HepG2 (cell line): Measurements from ENCODE around the gene MDP1. TPM values are rescaled to one million over a fixed set of nuclear protein-coding genes. Genes with fewer than 3 reads are reported as not detected.

Source experiments
- CHD2 ChIP-seq: IDR thresholded peaks from 2 replicates; pipeline ENCODE4 v1.6.1; 2011; ENCODE audit warnings: low read depth, low read length, improper control_type of control experiment
- EEA1 ChIP-seq: sonication (generic); formaldehyde crosslinking; IDR thresholded peaks from 2 replicates; pipeline ENCODE4 v1.5.1; 2020; ENCODE audit warnings: mild to moderate bottlenecking, missing genetic modification reagents, borderline replicate concordance
- ETV5 ChIP-seq: IDR thresholded peaks from 2 replicates; pipeline ENCODE4 v1.6.1; 2018; ENCODE audit warnings: missing biosample characterization, missing genetic modification reagents, inconsistent platforms, borderline replicate concordance
- HNF4A ChIP-seq: sonication (generic); formaldehyde crosslinking; IDR thresholded peaks from 2 replicates; pipeline ENCODE4 v1.4.0; 2020; ENCODE audit warnings: missing genetic modification reagents
- RCOR2 ChIP-seq: IDR thresholded peaks from 2 replicates; pipeline ENCODE4 v1.6.1; 2016; ENCODE audit warnings: missing biosample characterization, missing genetic modification reagents
- RXRB ChIP-seq: IDR thresholded peaks from 2 replicates; pipeline ENCODE4 v1.6.1; 2016; ENCODE audit warnings: borderline replicate concordance, missing genetic modification reagents, missing compliant biosample characterization
- SMC3 ChIP-seq: IDR thresholded peaks from 2 replicates; pipeline ENCODE4 v1.6.1; 2011; ENCODE audit warnings: low read length, improper control_type of control experiment
- SOX5 ChIP-seq: IDR thresholded peaks from 2 replicates; pipeline ENCODE4 v1.6.1; 2016; ENCODE audit warnings: borderline replicate concordance
- ZFP1 ChIP-seq: IDR thresholded peaks from 2 replicates; pipeline ENCODE4 v1.6.1; 2016
- ZFP36 ChIP-seq: fragments of 150-350 bp; IDR thresholded peaks from 2 replicates; pipeline ENCODE4 v1.6.1; 2018; ENCODE audit warnings: borderline replicate concordance, low read length, low read depth; ENCODE audit not compliant: partially characterized antibody
- ZFX ChIP-seq: sonication (generic); formaldehyde crosslinking; IDR thresholded peaks from 2 replicates; pipeline ENCODE4 v1.4.0; 2020; ENCODE audit warnings: mild to moderate bottlenecking, low read depth, missing genetic modification reagents, moderate library complexity
- polyA plus RNA-seq, 8 experiments: library from polyadenylated mRNA; depleted of rRNA in 3 of 8; stranded (reverse) in 7 of 8; unstranded in 1 of 8; fragments of >200 nt; fragmentation: Illumina TruSeq in 4 of 8; extraction: Trizol in 4 of 8; gene quantifications; 2 replicates each; pipeline versions ENCODE4 v1.2.1 to v1.2.3, GENCODE V29; 2011 to 2016; ENCODE audit warnings: low read depth in 4 of 8, missing spikeins in 1 of 8, mixed read lengths in 1 of 8; ENCODE audit not compliant: insufficient read depth in 1 of 8
- total RNA-seq, 5 experiments: library from RNA; depleted of rRNA; stranded (reverse); fragments of >200 nt; fragmentation: Illumina TruSeq; extraction: Trizol; gene quantifications; 2 replicates each; pipeline ENCODE4 v1.2.3, GENCODE V29; 2016; ENCODE audit warnings: low read depth in 1 of 5
- TF ChIP-seq, protein P1 (sequence below), 2 experiments: sonication (generic) in 1 of 2; formaldehyde crosslinking in 1 of 2; IDR thresholded peaks; 2 replicates each; pipeline versions ENCODE4 v1.6.1 to v1.9.0; 2014 to 2022; ENCODE audit warnings: antibody characterized with exemption in 1 of 2, borderline replicate concordance in 1 of 2, inconsistent platforms in 1 of 2, low read depth in 1 of 2, missing genetic modification reagents in 1 of 2
- TF ChIP-seq, protein P2 (sequence below): sonication (generic); formaldehyde crosslinking; IDR thresholded peaks from 2 replicates; pipeline ENCODE4 v1.4.0; 2020; ENCODE audit warnings: missing genetic modification reagents, borderline replicate concordance
- TF ChIP-seq, protein P3 (sequence below): sonication (generic); formaldehyde crosslinking; IDR thresholded peaks from 2 replicates; pipeline ENCODE4 v1.5.0; 2020; ENCODE audit warnings: missing genetic modification reagents, mild to moderate bottlenecking, borderline replicate concordance

Gene MDP1
- total and polyA plus RNA-seq, 2 of the 13 experiments (the other 11 are each of a cell fraction or from before 2014, with no cell fraction given): 44.1 to 48.7 TPM

DNA sequence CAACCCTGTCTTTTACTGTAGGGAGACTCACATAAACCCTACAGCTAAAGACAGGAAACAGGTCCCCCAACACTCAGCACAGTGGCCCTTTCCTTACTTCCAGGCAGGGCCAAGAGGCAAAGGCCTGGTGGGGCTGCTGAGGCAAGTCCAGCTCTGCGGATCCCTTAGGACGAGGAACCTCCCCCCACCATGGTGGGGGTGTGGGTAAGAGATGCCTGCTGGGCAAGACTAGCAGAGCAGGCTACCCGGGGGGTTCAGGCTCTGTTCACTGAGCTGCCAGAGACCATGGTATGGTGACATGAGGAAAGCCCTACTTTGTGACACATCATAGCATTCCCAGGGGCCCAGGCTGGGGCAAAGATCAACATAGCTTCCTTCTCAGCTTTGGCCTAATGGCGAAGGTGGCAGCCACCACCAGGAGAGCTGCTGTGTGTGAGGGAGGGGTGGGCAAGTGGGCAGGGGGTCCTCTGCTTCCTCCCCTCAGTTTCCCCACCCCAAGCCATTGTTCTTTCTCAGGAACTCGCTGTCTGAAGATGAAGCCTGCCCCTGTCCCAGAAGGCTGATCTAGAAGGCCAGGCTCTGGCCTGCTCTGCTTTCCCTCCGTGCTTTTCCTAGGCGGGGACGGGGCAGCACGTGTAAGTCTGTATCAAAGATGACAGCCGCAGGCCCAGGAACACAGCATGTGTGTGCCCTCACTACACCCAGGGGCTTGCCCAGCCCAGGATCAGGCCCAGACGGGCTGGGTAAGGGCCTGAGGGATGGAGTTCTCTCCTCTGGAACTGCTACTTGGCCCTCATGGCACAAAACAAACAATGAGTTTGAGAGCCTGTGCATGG lies 36.6 kb upstream of the MDP1 start (continued):
- TF ChIP-seq EEA1 (CRISPR knock-in tag) (peak; percentile 50; the same call in 1 of the 2 replicates), ETV5 (CRISPR knock-in tag) (peak; percentile 61), SMC3 (no peak), ZFP1 (CRISPR knock-in tag) (no peak), RCOR2 (CRISPR knock-in tag) (peak; percentile 12; the same call in 1 of the 2 replicates), SOX5 (peak; percentile 59; the same call in 1 of the 2 replicates), CHD2 (0 out of 2 replicates have a peak, but pooled peaks have one; percentile 19), ZFP36 (no peak), ZFX (CRISPR knock-in tag) (peak; percentile 69; the same call in 1 of the 2 replicates), HNF4A (CRISPR knock-in tag) (peak; percentile 90), RXRB (CRISPR knock-in tag) (peak; percentile 68)
- TF ChIP-seq, protein P1, sequence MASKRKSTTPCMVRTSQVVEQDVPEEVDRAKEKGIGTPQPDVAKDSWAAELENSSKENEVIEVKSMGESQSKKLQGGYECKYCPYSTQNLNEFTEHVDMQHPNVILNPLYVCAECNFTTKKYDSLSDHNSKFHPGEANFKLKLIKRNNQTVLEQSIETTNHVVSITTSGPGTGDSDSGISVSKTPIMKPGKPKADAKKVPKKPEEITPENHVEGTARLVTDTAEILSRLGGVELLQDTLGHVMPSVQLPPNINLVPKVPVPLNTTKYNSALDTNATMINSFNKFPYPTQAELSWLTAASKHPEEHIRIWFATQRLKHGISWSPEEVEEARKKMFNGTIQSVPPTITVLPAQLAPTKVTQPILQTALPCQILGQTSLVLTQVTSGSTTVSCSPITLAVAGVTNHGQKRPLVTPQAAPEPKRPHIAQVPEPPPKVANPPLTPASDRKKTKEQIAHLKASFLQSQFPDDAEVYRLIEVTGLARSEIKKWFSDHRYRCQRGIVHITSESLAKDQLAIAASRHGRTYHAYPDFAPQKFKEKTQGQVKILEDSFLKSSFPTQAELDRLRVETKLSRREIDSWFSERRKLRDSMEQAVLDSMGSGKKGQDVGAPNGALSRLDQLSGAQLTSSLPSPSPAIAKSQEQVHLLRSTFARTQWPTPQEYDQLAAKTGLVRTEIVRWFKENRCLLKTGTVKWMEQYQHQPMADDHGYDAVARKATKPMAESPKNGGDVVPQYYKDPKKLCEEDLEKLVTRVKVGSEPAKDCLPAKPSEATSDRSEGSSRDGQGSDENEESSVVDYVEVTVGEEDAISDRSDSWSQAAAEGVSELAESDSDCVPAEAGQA (IDR thresholded peaks at IDR 0.05; ENCODE audit: low read depth): peak; percentile 71; the same call in 1 of the 2 replicates
- TF ChIP-seq, protein P1 (CRISPR knock-in tag; IDR thresholded peaks at IDR 0.05; ENCODE audit: borderline replicate concordance): no peak
- TF ChIP-seq, protein P2, sequence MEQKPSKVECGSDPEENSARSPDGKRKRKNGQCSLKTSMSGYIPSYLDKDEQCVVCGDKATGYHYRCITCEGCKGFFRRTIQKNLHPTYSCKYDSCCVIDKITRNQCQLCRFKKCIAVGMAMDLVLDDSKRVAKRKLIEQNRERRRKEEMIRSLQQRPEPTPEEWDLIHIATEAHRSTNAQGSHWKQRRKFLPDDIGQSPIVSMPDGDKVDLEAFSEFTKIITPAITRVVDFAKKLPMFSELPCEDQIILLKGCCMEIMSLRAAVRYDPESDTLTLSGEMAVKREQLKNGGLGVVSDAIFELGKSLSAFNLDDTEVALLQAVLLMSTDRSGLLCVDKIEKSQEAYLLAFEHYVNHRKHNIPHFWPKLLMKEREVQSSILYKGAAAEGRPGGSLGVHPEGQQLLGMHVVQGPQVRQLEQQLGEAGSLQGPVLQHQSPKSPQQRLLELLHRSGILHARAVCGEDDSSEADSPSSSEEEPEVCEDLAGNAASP (CRISPR knock-in tag): peak; percentile 35
- TF ChIP-seq, protein P3, sequence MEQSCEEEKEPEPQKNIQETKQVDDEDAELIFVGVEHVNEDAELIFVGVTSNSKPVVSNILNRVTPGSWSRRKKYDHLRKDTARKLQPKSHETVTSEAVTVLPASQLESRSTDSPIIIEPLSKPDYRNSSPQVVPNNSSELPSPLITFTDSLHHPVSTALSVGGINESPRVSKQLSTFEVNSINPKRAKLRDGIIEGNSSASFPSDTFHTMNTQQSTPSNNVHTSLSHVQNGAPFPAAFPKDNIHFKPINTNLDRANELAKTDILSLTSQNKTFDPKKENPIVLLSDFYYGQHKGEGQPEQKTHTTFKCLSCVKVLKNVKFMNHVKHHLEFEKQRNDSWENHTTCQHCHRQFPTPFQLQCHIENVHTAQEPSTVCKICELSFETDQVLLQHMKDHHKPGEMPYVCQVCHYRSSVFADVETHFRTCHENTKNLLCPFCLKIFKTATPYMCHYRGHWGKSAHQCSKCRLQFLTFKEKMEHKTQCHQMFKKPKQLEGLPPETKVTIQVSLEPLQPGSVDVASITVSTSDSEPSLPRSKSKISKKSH (CRISPR knock-in tag): peak; percentile 50
